SK-N-SH (cell line): ENCODE results near the gene RIN3. TPM values are rescaled to one million over a fixed set of nuclear protein-coding genes. Genes with fewer than 3 reads are reported as not detected.

Source experiments
- CTCF ChIA-PET: fragments of 300-600, 350-600 bp; formaldehyde crosslinking; extraction: SDS; loops from one replicate; lab custom pipeline; 2021; lab: Yijun Ruan, JAX
- POLR2A ChIA-PET: fragments of 350-600 bp; sonication (Branson Sonifier 250); formaldehyde crosslinking; extraction: SDS; loops from one replicate; lab custom pipeline; 2020; ENCODE audit warnings: antibody characterized with exemption, inconsistent platforms; lab: Yijun Ruan, JAX
- DNase-seq: peaks from one replicate; pipeline ENCODE4 v3.0.0; 2012
- H2AFZ ChIP-seq: fragments of 200-600 bp; sonication (generic); 2 replicates; pipeline ENCODE4 v1.8.1; 2016; ENCODE audit warnings: antibody characterized with exemption, mild to moderate bottlenecking, low read depth
- H3F3A ChIP-seq: fragments of 200-600 bp; sonication (generic); replicated peaks from 2 replicates; pipeline ENCODE3; 2016; ENCODE audit warnings: antibody characterized with exemption, mild to moderate bottlenecking; ENCODE audit not compliant: insufficient read depth
- H3K27ac ChIP-seq, 2 experiments: fragments of 200-500 bp in 1 of 2; fragments of 200-600 bp in 1 of 2; sonication (Bioruptor generic) in 1 of 2; sonication (generic), shearing (Covaris generic) in 1 of 2; 2 replicates each; pipeline versions ENCODE4 v1.5.1 to v1.6.1; 2014 to 2016; ENCODE audit warnings: low read depth in 2 of 2, inconsistent platforms in 1 of 2, low read length in 1 of 2, mild to moderate bottlenecking in 1 of 2, mixed read lengths in 1 of 2
- H3K27me3 ChIP-seq: fragments of 200-600 bp; sonication (generic), shearing (Covaris generic); 2 replicates; pipeline ENCODE4 v1.6.1; 2016; ENCODE audit warnings: mixed run types; ENCODE audit not compliant: insufficient read depth
- H3K36me3 ChIP-seq, 2 experiments: fragments of 200-500 bp in 1 of 2; fragments of 200-600 bp in 1 of 2; sonication (Bioruptor generic) in 1 of 2; sonication (generic) in 1 of 2; replicated peaks in 1 of 2; 2 replicates each; pipeline versions ENCODE3 to v1.5.1; 2014 to 2016; ENCODE audit warnings: low read length in 1 of 2, mild to moderate bottlenecking in 1 of 2; ENCODE audit not compliant: insufficient read depth in 2 of 2, control insufficient read depth in 1 of 2
- H3K4me1 ChIP-seq, 2 experiments: fragments of 200-500 bp in 1 of 2; fragments of 200-600 bp in 1 of 2; sonication (Bioruptor generic) in 1 of 2; sonication (generic), shearing (Covaris generic) in 1 of 2; 2 replicates each; pipeline versions ENCODE4 v1.5.1 to v1.6.1; 2014 to 2016; ENCODE audit warnings: low read depth in 1 of 2, low read length in 1 of 2, mixed run types in 1 of 2; ENCODE audit not compliant: insufficient read depth in 2 of 2, control insufficient read depth in 1 of 2
- H3K4me2 ChIP-seq: fragments of 200-600 bp; sonication (generic), shearing (Covaris generic); 2 replicates; pipeline ENCODE4 v1.6.1; 2017; ENCODE audit warnings: mixed run types
- H3K4me3 ChIP-seq, 2 experiments: fragments of 200-500 bp in 1 of 2; fragments of 200-600 bp in 1 of 2; sonication (Bioruptor generic) in 1 of 2; sonication (generic), shearing (Covaris generic) in 1 of 2; 2 replicates each; pipeline versions ENCODE4 v1.5.1 to v1.8.1; 2014 to 2016; ENCODE audit warnings: low read depth in 2 of 2, inconsistent platforms in 1 of 2, low read length in 1 of 2, mild to moderate bottlenecking in 1 of 2, mixed read lengths in 1 of 2, moderate library complexity in 1 of 2
- H3K79me2 ChIP-seq: fragments of 200-600 bp; sonication (generic); 2 replicates; pipeline ENCODE4 v1.8.1; 2017; ENCODE audit warnings: mild to moderate bottlenecking; ENCODE audit not compliant: insufficient read depth
- H3K9ac ChIP-seq: fragments of 200-600 bp; sonication (generic); 2 replicates; pipeline ENCODE4 v1.6.1; 2017; ENCODE audit warnings: mixed run types
- H3K9me2 ChIP-seq: fragments of 200-600 bp; sonication (generic); 2 replicates; pipeline ENCODE4 v1.6.1; 2017; ENCODE audit warnings: mixed run types
- H3K9me3 ChIP-seq: fragments of 200-600 bp; sonication (generic); 2 replicates; pipeline ENCODE4 v1.6.1; 2017; ENCODE audit warnings: mixed run types, mild to moderate bottlenecking, moderate library complexity
- H4K20me1 ChIP-seq: fragments of 200-600 bp; sonication (generic); 2 replicates; pipeline ENCODE4 v1.6.1; 2017; ENCODE audit warnings: mild to moderate bottlenecking, mixed run types; ENCODE audit not compliant: insufficient read depth
- EP300 ChIP-seq, 2 experiments: IDR thresholded peaks; 2 replicates each; pipeline versions ENCODE4 v1.4.0 to v1.6.1; 2012; ENCODE audit warnings: borderline replicate concordance in 1 of 2, low read depth in 1 of 2, low read length in 1 of 2
- FOSL2 ChIP-seq: IDR thresholded peaks from 2 replicates; pipeline ENCODE4 v1.4.0; 2012; ENCODE audit warnings: low read depth, mild to moderate bottlenecking, moderate library complexity, borderline replicate concordance
- FOXJ3 ChIP-seq: sonication (generic); formaldehyde crosslinking; IDR thresholded peaks from 2 replicates; pipeline ENCODE4 v1.5.1; 2020; ENCODE audit warnings: mild to moderate bottlenecking, missing genetic modification reagents
- FOXM1 ChIP-seq: IDR thresholded peaks from 2 replicates; pipeline ENCODE4 v1.4.0; 2012; ENCODE audit warnings: low read depth, mild to moderate bottlenecking
- GATA2 ChIP-seq: sonication (generic); formaldehyde crosslinking; IDR thresholded peaks from 2 replicates; pipeline ENCODE4 v1.5.0; 2020; ENCODE audit warnings: mild to moderate bottlenecking, missing genetic modification reagents
- MXI1 ChIP-seq: IDR thresholded peaks from 2 replicates; pipeline ENCODE4 v1.6.1; 2012; ENCODE audit warnings: mild to moderate bottlenecking, low read depth, low read length, improper control_type of control experiment
- NRF1 ChIP-seq: IDR thresholded peaks from 2 replicates; pipeline ENCODE4 v1.6.1; 2012; ENCODE audit warnings: low read depth, mild to moderate bottlenecking, low read length
- POLR2AphosphoS5 ChIP-seq: IDR thresholded peaks from 2 replicates; pipeline ENCODE4 v1.6.1; 2012; ENCODE audit warnings: low read depth, low read length
- RCOR1 ChIP-seq: fragments of 150-350 bp; IDR thresholded peaks from 2 replicates; pipeline ENCODE4 v1.6.1; 2017; ENCODE audit warnings: antibody characterized with exemption, low read length
- RFX5 ChIP-seq: IDR thresholded peaks from 2 replicates; pipeline ENCODE4 v1.6.1; 2012; ENCODE audit warnings: mild to moderate bottlenecking, improper control_type of control experiment, low read length
- RXRA ChIP-seq: IDR thresholded peaks from 2 replicates; pipeline ENCODE4 v1.4.0; 2012; ENCODE audit warnings: low read depth, mild to moderate bottlenecking, borderline replicate concordance
- SMC3 ChIP-seq: IDR thresholded peaks from 2 replicates; pipeline ENCODE4 v1.6.1; 2012; ENCODE audit warnings: low read depth, low read length, improper control_type of control experiment
- TCF12 ChIP-seq: IDR thresholded peaks from 2 replicates; pipeline ENCODE4 v1.4.0; 2012
- WGBS: methylation state at CpG from one replicate; pipeline ENCODE4 v1.1.6; 2017; ENCODE audit warnings: low lambda C conversion rate; 5-methylcytosine and 5-hydroxymethylcytosine counted together
- polyA plus RNA-seq, 3 experiments: library from polyadenylated mRNA; depleted of rRNA; stranded (reverse); fragments of >200 nt; gene quantifications; 2 replicates each; pipeline ENCODE4 v1.2.3, GENCODE V29; 2012
- TF ChIP-seq, protein P1 (sequence below): fragments of 200-600 bp; sonication (generic); IDR thresholded peaks from 2 replicates; pipeline ENCODE4 v1.6.1; 2017; ENCODE audit warnings: antibody characterized with exemption, mild to moderate bottlenecking, moderate library complexity
- TF ChIP-seq, protein P2 (sequence below): IDR thresholded peaks from 2 replicates; pipeline ENCODE4 v1.4.0; 2012; ENCODE audit warnings: low read depth, borderline replicate concordance
- TF ChIP-seq, protein P3 (sequence below): IDR thresholded peaks from 2 replicates; pipeline ENCODE4 v1.4.0; 2012; ENCODE audit warnings: low read depth

RIN3 gene
- polyA plus RNA-seq, 1 of the 3 experiments (the other 2 are of a cell fraction) = 12.4 TPM

DNA sequence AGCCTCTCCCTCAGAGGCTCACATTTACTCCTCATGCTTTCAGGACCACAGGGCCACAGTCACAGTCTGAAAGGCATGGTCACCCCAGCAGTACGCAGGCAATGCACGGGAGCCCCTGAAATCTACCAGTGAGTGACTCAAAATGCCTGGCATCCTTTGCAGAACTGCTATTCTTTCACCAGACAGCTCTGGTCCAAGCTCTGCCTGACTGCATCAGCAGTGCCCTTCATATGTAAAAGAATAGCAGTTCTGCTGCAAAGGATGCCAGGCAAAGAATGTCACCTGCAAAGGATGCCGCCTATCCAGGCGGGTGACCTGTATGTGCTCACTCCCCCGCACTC lies 196.4 kb downstream of the RIN3 start:
- WGBS = 100% methylated on average over 4 of the region's 5 CpGs
- TF ChIP-seq EP300 (IDR thresholded peaks at IDR 0.05; ENCODE audit: borderline replicate concordance in 1 of 2, low read depth in 1 of 2, low read length in 1 of 2) = no peak
- TF ChIP-seq NRF1 = no peak
- TF ChIP-seq, protein P1, sequence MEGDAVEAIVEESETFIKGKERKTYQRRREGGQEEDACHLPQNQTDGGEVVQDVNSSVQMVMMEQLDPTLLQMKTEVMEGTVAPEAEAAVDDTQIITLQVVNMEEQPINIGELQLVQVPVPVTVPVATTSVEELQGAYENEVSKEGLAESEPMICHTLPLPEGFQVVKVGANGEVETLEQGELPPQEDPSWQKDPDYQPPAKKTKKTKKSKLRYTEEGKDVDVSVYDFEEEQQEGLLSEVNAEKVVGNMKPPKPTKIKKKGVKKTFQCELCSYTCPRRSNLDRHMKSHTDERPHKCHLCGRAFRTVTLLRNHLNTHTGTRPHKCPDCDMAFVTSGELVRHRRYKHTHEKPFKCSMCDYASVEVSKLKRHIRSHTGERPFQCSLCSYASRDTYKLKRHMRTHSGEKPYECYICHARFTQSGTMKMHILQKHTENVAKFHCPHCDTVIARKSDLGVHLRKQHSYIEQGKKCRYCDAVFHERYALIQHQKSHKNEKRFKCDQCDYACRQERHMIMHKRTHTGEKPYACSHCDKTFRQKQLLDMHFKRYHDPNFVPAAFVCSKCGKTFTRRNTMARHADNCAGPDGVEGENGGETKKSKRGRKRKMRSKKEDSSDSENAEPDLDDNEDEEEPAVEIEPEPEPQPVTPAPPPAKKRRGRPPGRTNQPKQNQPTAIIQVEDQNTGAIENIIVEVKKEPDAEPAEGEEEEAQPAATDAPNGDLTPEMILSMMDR = no peak
- no peak for TF ChIP-seq FOXM1
- TF ChIP-seq FOSL2 = no peak
- no peak for TF ChIP-seq TCF12
- no peak for TF ChIP-seq POLR2AphosphoS5
- no peak for TF ChIP-seq MXI1
- TF ChIP-seq, protein P2, sequence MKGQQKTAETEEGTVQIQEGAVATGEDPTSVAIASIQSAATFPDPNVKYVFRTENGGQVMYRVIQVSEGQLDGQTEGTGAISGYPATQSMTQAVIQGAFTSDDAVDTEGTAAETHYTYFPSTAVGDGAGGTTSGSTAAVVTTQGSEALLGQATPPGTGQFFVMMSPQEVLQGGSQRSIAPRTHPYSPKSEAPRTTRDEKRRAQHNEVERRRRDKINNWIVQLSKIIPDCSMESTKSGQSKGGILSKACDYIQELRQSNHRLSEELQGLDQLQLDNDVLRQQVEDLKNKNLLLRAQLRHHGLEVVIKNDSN = no peak
- TF ChIP-seq RXRA = no peak
- TF ChIP-seq FOXJ3 (CRISPR knock-in tag) = no peak
- no peak for TF ChIP-seq GATA2 (CRISPR knock-in tag)
- TF ChIP-seq SMC3 = no peak
- POLR2A ChIA-PET = no interaction called here

GRCh38 chr14:92711976-92712653 lies 198.5 kb downstream of the RIN3 start:
- ChIA-PET POLR2A (no interaction called here), CTCF (interaction anchor here (1.2 to 3.7 kb wide), 5 partner anchors 11 to 72 kb away, joined by 3 to 22 read pairs (median 14); no protein-coding TSS in a partner anchor)
- H3K4me1 ChIP-seq = 0 out of 4 replicates have a peak, but pooled peaks cover 0 to 8% of the 10 kb centered on the region in 2 experiments
- no peaks in the 10 kb centered on the region for H3K9me2 ChIP-seq
- no peak overlapping the region for H3K9ac ChIP-seq
- peaks cover 0 to 4% of the 10 kb centered on the region in 2 experiments for H3K36me3 ChIP-seq
- no peaks in the 10 kb centered on the region for H3K79me2 ChIP-seq
- H3K4me2 ChIP-seq = no peak overlapping the region
- no peak for DNase-seq
- H3F3A ChIP-seq = peaks cover 5% of the 10 kb centered on the region
- 98% methylated on average over 7 of the region's 7 CpGs for WGBS
- no peaks in the 10 kb centered on the region for H3K9me3 ChIP-seq
- H4K20me1 ChIP-seq = no peaks in the 10 kb centered on the region
- TF ChIP-seq RFX5 (no peak), POLR2AphosphoS5 (no peak), RXRA (no peak), FOXM1 (no peak), NRF1 (no peak), SMC3 (no peak), RCOR1 (no peak), TCF12 (no peak), MXI1 (no peak)
- TF ChIP-seq, protein P3, sequence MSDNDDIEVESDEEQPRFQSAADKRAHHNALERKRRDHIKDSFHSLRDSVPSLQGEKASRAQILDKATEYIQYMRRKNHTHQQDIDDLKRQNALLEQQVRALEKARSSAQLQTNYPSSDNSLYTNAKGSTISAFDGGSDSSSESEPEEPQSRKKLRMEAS = no peak
- no peak overlapping the region for H3K4me3 ChIP-seq
- H3K27ac ChIP-seq = no peak overlapping the region
- no peak overlapping the region for H2AFZ ChIP-seq
- no peaks in the 10 kb centered on the region for H3K27me3 ChIP-seq

More for the DNA sequence above, 196.4 kb downstream of the RIN3 start:
- no peaks in the 10 kb centered on the region for H3K27me3 ChIP-seq
- H3F3A ChIP-seq = peaks cover 5% of the 10 kb centered on the region
- no peaks in the 10 kb centered on the region for H4K20me1 ChIP-seq
- no peaks in the 10 kb centered on the region for H3K9me2 ChIP-seq
- CTCF ChIA-PET = interaction anchor here (1.2 to 2.0 kb wide), 2 partner anchors 23 to 74 kb away, joined by 3 to 8 read pairs; no protein-coding TSS in a partner anchor
- DNase-seq = no peak
- 0 out of 4 replicates have a peak, but pooled peaks cover 0 to 8% of the 10 kb centered on the region in 2 experiments for H3K4me1 ChIP-seq
- no peak overlapping the region for H3K4me3 ChIP-seq
- H3K9me3 ChIP-seq = no peaks in the 10 kb centered on the region
- H3K4me2 ChIP-seq = no peak overlapping the region
- no peaks in the 10 kb centered on the region for H3K79me2 ChIP-seq
- no peak overlapping the region for H2AFZ ChIP-seq
- no peak overlapping the region for H3K27ac ChIP-seq
- H3K36me3 ChIP-seq = peaks cover 0 to 4% of the 10 kb centered on the region in 2 experiments
- no peak overlapping the region for H3K9ac ChIP-seq
